Testis (tissue), 2 donors: ENCODE measurements around the gene ASCL1.

Experiments
- CTCF ChIP-seq, 3 experiments: fragments of 450-650 bp in 2 of 3; fragments of 200-600 bp in 1 of 3; sonication (generic) in 1 of 3; IDR thresholded peaks; one replicate each; pipeline ENCODE4 v1.5.1; 2016 to 2019; ENCODE audit warnings: antibody characterized with exemption in 3 of 3, mild to moderate bottlenecking in 2 of 3, moderate library complexity in 1 of 3
- POLR2A ChIP-seq: fragments of 450-650 bp; IDR thresholded peaks from one replicate; pipeline ENCODE4 v1.6.1; 2017; ENCODE audit warnings: antibody characterized with exemption, mild to moderate bottlenecking, moderate library complexity

GRCh38 chr12:102993537-102993936 lies 36.1 kb downstream of the ASCL1 start:
- TF ChIP-seq POLR2A (no peak), CTCF (IDR thresholded peaks at IDR 0.05) (no peak)
